ENCODE data around the gene SMOC1.

SMOC1 gene

GRCh38 chr14:69863083-69863482 is 16.1 kb upstream of the SMOC1 start:
- no peak for DNase-seq (ENCODE audit: low spot score)

- no peak for DNase-seq (ENCODE audit: low spot score)
Measured at GRCh38 chr14:69865701-69866365, 13.4 kb upstream of the SMOC1 start.

GRCh38 chr14:69868363-69868963 is 10.8 kb upstream of the SMOC1 start:
- DNase-seq (ENCODE audit: low spot score): no peak

GRCh38 chr14:69870613-69871012 is 8.6 kb upstream of the SMOC1 start:
- no peak for DNase-seq (ENCODE audit: low spot score)

GRCh38 chr14:69873877-69874780 is 5.1 kb upstream of the SMOC1 start:
- no peak for DNase-seq (ENCODE audit: low spot score)

- DNase-seq (ENCODE audit: low spot score): no peak
Measured at GRCh38 chr14:69876221-69876847, 2.9 kb upstream of the SMOC1 start.

- no peak for DNase-seq (ENCODE audit: low spot score)
Measured at GRCh38 chr14:69876848-69877306, 2.3 kb upstream of the SMOC1 start.

- DNase-seq (ENCODE audit: low spot score): no peak
Measured at GRCh38 chr14:69877492-69877891, 1.7 kb upstream of the SMOC1 start.

- DNase-seq (ENCODE audit: low spot score): no peak
Measured at GRCh38 chr14:69878251-69878650, 965 bp upstream of the SMOC1 start.

- no peak for DNase-seq (ENCODE audit: low spot score)
Measured at GRCh38 chr14:69880044-69880487, 850 bp downstream of the SMOC1 start.

- DNase-seq (ENCODE audit: low spot score): no peak
Measured at GRCh38 chr14:69880893-69881292, 1.7 kb downstream of the SMOC1 start.

- DNase-seq (ENCODE audit: low spot score): no peak
Measured at GRCh38 chr14:69882116-69882864, 3.1 kb downstream of the SMOC1 start.

GRCh38 chr14:69882915-69883314 is 3.7 kb downstream of the SMOC1 start:
- DNase-seq (ENCODE audit: low spot score): no peak

GRCh38 chr14:69886453-69887242 is 7.4 kb downstream of the SMOC1 start:
- no peak for DNase-seq (ENCODE audit: low spot score)

GRCh38 chr14:69887740-69888657 is 8.8 kb downstream of the SMOC1 start:
- DNase-seq (ENCODE audit: low spot score): peak; percentile 37

GRCh38 chr14:69891422-69891821 is 12.2 kb downstream of the SMOC1 start:
- DNase-seq (ENCODE audit: low spot score): no peak

- no peak for DNase-seq (ENCODE audit: low spot score)
Measured at GRCh38 chr14:69895109-69895508, 15.9 kb downstream of the SMOC1 start.

GRCh38 chr14:69896080-69896479 is 16.9 kb downstream of the SMOC1 start:
- DNase-seq (ENCODE audit: low spot score): no peak

- no peak for DNase-seq (ENCODE audit: low spot score)
Measured at GRCh38 chr14:69896972-69897371, 17.8 kb downstream of the SMOC1 start.

- DNase-seq (ENCODE audit: low spot score): no peak
Measured at GRCh38 chr14:69900603-69901002, 21.4 kb downstream of the SMOC1 start.

Measured in HuH-7.5 (cell line).